Measurements from ENCODE around the gene KCP. TPM values are rescaled to one million over a fixed set of nuclear protein-coding genes. Genes with fewer than 3 reads are reported as not detected.
A peak's percentile ranks its signal among the peaks of the same experiment; 100 is the strongest.

Gene KCP
- total and polyA plus RNA-seq, 10 of the 15 experiments (the other 5 are each of a cell fraction or from before 2014, with no cell fraction given) = 0.05 to 7.8 (median 2.5) TPM

DNA sequence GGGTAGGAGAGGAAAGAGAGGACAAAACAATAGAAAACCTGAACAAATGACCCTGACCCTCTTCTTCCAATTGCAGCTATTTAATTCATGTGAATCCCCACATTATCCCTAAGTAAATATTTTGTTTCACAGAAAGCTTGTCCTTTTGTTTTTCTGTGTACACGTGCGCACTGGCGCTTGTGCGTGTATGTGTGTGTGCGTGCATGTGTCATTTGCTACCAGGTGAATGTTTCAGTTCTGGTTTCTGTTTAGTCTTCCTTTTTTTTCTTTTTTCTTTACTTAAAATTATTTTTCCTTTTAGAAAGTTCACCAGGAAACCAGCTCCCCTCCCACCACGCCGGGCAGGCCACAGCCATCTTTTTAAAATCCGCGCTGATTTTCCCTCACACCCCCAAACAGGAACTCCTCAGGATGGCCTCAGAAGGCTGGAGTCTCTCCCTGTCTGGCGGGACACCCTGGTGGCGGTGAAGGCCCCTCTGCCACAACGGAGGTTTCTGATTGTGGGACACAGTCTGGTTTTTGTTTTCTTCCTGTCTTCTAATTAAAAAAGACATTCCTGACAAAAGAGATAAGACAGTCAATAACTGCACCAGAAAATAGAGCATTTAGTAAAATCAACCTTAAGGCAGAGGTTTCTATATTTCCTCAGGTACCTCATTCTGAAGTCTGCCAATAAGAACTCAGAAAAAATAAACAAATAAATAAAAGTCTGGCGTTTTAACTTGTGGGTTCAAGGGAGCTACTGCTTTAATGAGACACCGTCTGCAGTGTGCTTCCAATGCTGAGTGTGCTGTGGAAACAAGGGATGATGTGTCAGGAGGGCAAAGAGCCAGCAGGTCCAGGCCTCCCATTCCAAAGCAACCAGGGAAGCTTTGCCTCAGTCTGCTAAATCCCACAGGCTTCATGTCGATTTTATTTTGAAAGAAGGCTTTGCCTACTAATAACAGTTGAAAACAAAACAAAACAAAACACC, 44.6 kb upstream of the KCP start (continued):
- TF ChIP-seq, protein P1, sequence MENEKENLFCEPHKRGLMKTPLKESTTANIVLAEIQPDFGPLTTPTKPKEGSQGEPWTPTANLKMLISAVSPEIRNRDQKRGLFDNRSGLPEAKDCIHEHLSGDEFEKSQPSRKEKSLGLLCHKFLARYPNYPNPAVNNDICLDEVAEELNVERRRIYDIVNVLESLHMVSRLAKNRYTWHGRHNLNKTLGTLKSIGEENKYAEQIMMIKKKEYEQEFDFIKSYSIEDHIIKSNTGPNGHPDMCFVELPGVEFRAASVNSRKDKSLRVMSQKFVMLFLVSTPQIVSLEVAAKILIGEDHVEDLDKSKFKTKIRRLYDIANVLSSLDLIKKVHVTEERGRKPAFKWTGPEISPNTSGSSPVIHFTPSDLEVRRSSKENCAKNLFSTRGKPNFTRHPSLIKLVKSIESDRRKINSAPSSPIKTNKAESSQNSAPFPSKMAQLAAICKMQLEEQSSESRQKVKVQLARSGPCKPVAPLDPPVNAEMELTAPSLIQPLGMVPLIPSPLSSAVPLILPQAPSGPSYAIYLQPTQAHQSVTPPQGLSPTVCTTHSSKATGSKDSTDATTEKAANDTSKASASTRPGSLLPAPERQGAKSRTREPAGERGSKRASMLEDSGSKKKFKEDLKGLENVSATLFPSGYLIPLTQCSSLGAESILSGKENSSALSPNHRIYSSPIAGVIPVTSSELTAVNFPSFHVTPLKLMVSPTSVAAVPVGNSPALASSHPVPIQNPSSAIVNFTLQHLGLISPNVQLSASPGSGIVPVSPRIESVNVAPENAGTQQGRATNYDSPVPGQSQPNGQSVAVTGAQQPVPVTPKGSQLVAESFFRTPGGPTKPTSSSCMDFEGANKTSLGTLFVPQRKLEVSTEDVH (IDR thresholded peaks at IDR 0.05; ENCODE audit: low read depth, partially characterized antibody) = no peak
- peak; percentile 73 for TF ChIP-seq NBN (IDR thresholded peaks at IDR 0.05)
- TF ChIP-seq TCF7 (IDR thresholded peaks at IDR 0.05; ENCODE audit: borderline replicate concordance) = no peak
- no peak for TF ChIP-seq SMAD1 (IDR thresholded peaks at IDR 0.05; ENCODE audit: low read depth, partially characterized antibody)
- no peak for TF ChIP-seq ZBED1 (IDR thresholded peaks at IDR 0.05; ENCODE audit: borderline replicate concordance)
- no peak for TF ChIP-seq MYC (IDR thresholded peaks at IDR 0.05; ENCODE audit: insufficient read depth, insufficient read length, insufficient replicate concordance, low read length, severe bottlenecking)
- TF ChIP-seq, protein P2, sequence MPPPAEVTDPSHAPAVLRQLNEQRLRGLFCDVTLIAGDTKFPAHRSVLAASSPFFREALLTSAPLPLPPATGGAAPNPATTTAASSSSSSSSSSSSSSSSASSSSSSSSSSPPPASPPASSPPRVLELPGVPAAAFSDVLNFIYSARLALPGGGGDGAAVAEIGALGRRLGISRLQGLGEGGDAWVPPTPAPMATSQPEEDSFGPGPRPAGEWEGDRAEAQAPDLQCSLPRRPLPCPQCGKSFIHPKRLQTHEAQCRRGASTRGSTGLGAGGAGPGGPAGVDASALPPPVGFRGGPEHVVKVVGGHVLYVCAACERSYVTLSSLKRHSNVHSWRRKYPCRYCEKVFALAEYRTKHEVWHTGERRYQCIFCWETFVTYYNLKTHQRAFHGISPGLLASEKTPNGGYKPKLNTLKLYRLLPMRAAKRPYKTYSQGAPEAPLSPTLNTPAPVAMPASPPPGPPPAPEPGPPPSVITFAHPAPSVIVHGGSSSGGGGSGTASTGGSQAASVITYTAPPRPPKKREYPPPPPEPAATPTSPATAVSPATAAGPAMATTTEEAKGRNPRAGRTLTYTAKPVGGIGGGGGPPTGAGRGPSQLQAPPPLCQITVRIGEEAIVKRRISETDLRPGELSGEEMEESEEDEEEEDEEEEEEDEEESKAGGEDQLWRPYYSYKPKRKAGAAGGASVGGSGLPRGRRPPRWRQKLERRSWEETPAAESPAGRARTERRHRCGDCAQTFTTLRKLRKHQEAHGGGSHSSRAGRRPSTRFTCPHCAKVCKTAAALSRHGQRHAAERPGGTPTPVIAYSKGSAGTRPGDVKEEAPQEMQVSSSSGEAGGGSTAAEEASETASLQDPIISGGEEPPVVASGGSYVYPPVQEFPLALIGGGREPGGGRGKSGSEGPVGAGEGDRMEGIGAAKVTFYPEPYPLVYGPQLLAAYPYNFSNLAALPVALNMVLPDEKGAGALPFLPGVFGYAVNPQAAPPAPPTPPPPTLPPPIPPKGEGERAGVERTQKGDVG (CRISPR knock-in tag; IDR thresholded peaks at IDR 0.05) = no peak
- TF ChIP-seq, protein P3, sequence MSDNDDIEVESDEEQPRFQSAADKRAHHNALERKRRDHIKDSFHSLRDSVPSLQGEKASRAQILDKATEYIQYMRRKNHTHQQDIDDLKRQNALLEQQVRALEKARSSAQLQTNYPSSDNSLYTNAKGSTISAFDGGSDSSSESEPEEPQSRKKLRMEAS (IDR thresholded peaks at IDR 0.05; ENCODE audit: low read depth, low read length) = peak; percentile 75; the same call in 1 of the 2 replicates
- TF ChIP-seq MYB (IDR thresholded peaks at IDR 0.05; ENCODE audit: borderline replicate concordance, low read depth, low read length) = no peak
- TF ChIP-seq KAT2A (conservative IDR thresholded peaks at IDR 0.05; ENCODE audit: control insufficient read depth, low read depth, low read length) = no peak
- peak; percentile 91 for TF ChIP-seq MXI1 (IDR thresholded peaks at IDR 0.05; ENCODE audit: low read depth, low read length)
- peak; percentile 65; the same call in 1 of the 2 replicates for TF ChIP-seq ZNF384 (IDR thresholded peaks at IDR 0.05; ENCODE audit: borderline replicate concordance, low read depth, low read length)
- TF ChIP-seq KDM1A (IDR thresholded peaks at IDR 0.05; ENCODE audit: borderline replicate concordance) = no peak
- no peak for TF ChIP-seq NFXL1 (IDR thresholded peaks at IDR 0.05; ENCODE audit: borderline replicate concordance)
- TF ChIP-seq, protein P4, sequence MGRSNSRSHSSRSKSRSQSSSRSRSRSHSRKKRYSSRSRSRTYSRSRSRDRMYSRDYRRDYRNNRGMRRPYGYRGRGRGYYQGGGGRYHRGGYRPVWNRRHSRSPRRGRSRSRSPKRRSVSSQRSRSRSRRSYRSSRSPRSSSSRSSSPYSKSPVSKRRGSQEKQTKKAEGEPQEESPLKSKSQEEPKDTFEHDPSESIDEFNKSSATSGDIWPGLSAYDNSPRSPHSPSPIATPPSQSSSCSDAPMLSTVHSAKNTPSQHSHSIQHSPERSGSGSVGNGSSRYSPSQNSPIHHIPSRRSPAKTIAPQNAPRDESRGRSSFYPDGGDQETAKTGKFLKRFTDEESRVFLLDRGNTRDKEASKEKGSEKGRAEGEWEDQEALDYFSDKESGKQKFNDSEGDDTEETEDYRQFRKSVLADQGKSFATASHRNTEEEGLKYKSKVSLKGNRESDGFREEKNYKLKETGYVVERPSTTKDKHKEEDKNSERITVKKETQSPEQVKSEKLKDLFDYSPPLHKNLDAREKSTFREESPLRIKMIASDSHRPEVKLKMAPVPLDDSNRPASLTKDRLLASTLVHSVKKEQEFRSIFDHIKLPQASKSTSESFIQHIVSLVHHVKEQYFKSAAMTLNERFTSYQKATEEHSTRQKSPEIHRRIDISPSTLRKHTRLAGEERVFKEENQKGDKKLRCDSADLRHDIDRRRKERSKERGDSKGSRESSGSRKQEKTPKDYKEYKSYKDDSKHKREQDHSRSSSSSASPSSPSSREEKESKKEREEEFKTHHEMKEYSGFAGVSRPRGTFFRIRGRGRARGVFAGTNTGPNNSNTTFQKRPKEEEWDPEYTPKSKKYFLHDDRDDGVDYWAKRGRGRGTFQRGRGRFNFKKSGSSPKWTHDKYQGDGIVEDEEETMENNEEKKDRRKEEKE (IDR thresholded peaks at IDR 0.05) = no peak
- TF ChIP-seq CREB1 (IDR thresholded peaks at IDR 0.05; ENCODE audit: low read depth) = peak; percentile 82
- no peak for TF ChIP-seq SREBF2 (IDR thresholded peaks at IDR 0.05; ENCODE audit: low read length)
- no peak for TF ChIP-seq PML (IDR thresholded peaks at IDR 0.05; ENCODE audit: low read length)
- peak; percentile 83 to 84 for TF ChIP-seq IKZF2 (IDR thresholded peaks at IDR 0.05)

Measured in GM12878 (cell line).